ENCODE results near the gene JMJD4.

JMJD4 gene, protein sequence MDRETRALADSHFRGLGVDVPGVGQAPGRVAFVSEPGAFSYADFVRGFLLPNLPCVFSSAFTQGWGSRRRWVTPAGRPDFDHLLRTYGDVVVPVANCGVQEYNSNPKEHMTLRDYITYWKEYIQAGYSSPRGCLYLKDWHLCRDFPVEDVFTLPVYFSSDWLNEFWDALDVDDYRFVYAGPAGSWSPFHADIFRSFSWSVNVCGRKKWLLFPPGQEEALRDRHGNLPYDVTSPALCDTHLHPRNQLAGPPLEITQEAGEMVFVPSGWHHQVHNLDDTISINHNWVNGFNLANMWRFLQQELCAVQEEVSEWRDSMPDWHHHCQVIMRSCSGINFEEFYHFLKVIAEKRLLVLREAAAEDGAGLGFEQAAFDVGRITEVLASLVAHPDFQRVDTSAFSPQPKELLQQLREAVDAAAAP

DNA sequence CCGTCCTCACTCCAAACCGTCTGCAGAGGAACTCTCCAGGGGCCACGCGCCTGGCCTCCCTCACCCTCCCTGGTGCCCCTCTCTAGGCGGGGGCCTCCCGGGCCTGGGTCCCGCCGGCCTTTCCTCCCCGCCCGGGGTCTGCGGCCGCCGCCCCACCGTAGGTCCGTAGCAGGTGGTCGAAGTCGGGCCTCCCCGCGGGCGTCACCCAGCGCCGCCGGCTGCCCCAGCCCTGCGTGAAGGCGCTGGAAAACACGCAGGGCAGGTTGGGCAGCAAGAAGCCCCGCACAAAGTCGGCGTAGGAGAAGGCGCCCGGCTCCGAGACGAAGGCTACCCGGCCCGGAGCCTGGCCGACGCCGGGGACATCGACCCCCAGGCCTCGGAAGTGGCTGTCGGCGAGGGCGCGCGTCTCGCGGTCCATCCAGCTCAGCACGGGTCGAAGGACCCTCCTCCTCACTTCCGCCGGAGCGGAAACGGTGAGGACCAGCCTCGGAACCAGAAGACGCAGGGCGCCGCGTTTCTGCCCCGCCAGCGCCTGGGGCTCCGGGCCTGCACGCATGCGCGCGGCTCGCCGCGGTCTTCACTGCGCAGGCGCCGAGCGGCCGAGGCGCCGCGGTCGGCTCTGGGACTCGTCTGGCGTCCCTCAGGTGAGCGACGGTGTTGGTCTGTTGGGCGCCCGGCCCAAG is at the start of gene JMJD4, which contains the start of gene SNAP47:
TSS of gene JMJD4 (minus strand) at position 447 of the 683 bp plus-strand sequence. CDS start at position 418, 29 bp downstream.
TSS of gene SNAP47 (plus strand) at position 580 of the 683 bp plus-strand sequence. CDS start 12,302 bp downstream, outside the sequence.
- H3K36me3 Mint-ChIP-seq = peaks cover 4% of the 10 kb centered on the region
- peak within 1 kb of the TSS; percentile 89 for H3K27ac Mint-ChIP-seq
- peak within 1 kb of the TSS; percentile 94 for H3K4me3 Mint-ChIP-seq
- H3K4me1 Mint-ChIP-seq (ENCODE audit: low read depth) = peaks cover 34% of the 10 kb centered on the region
- H3K9me3 Mint-ChIP-seq (ENCODE audit: low read depth) = no peaks in the 10 kb centered on the region
- H3K27me3 Mint-ChIP-seq = no peaks in the 10 kb centered on the region

DNA sequence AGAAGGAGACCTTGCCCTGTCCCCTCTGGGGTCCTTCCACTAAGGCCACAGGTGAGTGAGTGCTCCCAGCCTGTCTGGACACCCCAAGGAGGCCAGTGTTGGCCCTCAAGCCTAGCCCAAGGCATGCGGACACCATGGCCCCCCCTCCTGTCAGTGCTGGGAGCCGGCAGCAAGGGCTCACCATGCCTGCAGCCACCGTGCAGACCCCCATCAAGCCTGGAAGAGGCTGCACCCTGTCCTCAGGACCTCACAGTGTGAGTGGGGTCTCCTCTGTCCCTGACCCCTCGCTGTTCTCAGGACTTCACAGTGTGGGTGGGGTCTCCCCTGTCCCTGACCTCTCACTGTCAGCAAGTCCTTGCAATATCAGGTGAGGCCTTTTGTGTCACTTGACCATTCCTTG is 47.1 kb upstream of the JMJD4 start:
- Mint-ChIP-seq H3K27ac (no peak overlapping the region), H3K9me3 (ENCODE audit: low read depth) (no peaks in the 10 kb centered on the region), H3K4me1 (ENCODE audit: low read depth) (peaks cover 5% of the 10 kb centered on the region), H3K36me3 (peaks cover 2% of the 10 kb centered on the region), H3K4me3 (no peak overlapping the region), H3K27me3 (no peaks in the 10 kb centered on the region)

DNA sequence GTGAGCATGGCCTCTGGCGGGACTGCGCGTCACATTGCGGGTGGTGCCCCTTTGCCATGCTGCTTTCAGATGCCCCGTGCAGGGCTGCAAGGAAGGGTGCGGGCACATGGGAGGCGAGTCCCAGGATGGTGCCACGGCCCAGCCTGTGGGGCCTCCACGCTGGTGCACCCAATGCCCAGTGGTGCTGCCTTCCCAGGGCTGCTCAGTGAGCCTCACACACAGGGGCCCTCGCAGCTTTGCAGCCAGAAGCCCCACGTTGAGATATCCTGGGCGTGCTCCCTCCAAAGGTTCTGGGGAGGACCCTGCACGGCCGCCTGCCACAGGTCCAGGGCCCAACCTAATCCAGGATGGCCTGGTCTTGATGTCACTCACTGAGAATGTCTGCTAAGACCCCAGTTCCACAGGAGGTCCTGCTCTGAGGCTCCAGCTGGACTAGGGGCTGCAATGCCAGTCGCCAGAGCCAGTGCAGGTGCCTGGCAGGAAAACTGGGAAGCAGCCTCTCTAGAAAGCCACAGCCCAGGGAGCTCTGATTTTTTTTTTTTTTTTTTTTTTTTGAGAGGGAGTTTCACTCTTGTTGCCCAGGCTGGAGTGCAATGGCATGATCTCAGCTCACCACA is 46.3 kb upstream of the JMJD4 start:
- Mint-ChIP-seq H3K9me3 (ENCODE audit: low read depth) (no peaks in the 10 kb centered on the region), H3K4me3 (no peak overlapping the region), H3K36me3 (peaks cover 2% of the 10 kb centered on the region), H3K27me3 (no peaks in the 10 kb centered on the region), H3K27ac (no peak overlapping the region), H3K4me1 (ENCODE audit: low read depth) (peaks cover 2% of the 10 kb centered on the region)

DNA sequence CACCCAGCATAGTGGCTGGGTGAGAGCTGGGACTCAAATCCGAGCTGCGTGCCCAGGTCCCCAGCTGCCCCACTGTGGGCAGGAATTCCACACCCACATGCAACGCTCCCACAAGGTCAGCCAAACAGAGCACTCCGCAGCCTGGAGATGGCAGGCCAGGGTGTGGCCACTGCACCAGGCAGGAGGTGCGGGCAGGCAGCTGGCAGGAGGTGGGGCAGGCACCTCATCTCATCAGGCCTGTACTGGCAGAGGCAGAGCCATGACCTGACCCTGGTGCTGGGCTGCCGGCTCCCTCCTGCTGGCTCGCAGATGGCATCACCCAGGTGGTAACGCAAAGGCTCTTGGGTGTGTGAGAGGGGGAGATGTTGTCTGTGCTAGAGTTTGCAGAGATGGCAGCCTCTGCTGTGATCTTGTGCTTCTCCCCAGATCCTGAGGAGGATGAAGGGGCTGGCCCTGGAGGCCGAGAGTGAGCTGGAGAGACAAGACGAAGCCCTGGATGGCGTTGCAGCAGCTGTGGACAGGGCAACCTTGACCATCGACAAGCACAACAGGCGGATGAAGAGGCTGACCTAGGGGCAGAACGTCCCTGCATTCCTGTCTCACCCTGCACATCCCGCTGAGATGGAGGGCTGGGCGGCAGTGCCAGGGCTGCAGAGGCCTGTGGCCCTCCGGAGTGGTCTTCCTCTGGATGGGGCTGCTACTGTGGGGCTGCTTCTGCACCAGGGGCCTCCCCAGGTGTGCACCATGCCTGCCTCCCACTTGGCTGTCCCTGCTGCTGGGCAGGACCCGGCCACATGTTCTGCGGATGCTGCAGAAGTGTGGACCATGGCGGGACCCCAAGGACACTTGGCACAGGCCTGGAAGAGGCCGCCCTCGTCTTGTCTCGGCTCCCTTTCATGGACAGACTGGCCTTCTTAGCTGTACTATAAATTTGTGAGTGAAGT is 45.3 kb upstream of the JMJD4 start:
- H3K4me1 Mint-ChIP-seq (ENCODE audit: low read depth) = peaks cover under 1% of the 10 kb centered on the region
- no peaks in the 10 kb centered on the region for H3K9me3 Mint-ChIP-seq (ENCODE audit: low read depth)
- H3K27ac Mint-ChIP-seq = no peak overlapping the region
- peaks cover 2% of the 10 kb centered on the region for H3K36me3 Mint-ChIP-seq
- no peaks in the 10 kb centered on the region for H3K27me3 Mint-ChIP-seq
- H3K4me3 Mint-ChIP-seq = no peak overlapping the region

DNA sequence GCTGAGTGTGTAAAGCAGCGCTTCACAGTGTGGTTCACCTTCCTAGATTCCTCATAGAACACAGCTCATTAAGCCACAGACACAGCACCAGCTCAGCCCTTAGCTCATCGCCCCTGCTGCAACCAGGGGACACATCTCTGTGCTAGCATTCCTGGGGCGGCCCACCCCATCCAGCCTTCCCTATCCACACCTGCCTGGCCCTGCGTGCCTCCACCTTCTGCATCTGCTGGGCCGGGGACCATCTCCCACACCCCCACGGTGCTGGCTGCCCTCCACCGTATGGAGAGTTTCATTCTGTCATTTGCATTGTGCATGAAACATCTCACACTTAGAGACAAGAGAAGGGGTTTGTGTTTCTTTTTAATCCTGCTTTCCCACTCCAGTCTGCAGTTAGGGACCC is 44.6 kb upstream of the JMJD4 start:
- Mint-ChIP-seq H3K4me1 (ENCODE audit: low read depth) (peaks cover 4% of the 10 kb centered on the region), H3K36me3 (peaks cover 2% of the 10 kb centered on the region), H3K27ac (no peak overlapping the region), H3K27me3 (no peaks in the 10 kb centered on the region), H3K4me3 (no peak overlapping the region), H3K9me3 (ENCODE audit: low read depth) (no peaks in the 10 kb centered on the region)

DNA sequence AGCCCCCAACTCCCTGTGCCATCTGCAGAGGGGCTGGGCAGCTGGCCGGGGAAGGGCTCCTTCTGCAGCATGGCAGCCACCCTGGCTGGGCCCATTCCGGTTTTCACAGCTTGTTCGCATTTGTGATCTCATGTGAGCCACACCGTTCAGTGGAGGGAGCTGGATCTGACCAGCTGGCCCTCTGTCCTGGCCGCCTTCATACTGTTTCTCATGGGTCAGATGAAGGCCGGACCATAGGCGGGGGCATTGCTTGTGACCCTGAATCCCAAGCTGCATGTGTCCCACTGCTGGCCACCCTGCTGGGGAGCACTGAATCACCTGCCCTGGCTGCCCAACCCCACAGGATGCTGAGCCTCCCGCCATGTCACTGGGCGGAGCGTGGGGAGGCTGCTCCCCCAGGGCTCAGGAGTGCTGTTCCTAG is 43.9 kb upstream of the JMJD4 start:
- Mint-ChIP-seq H3K9me3 (ENCODE audit: low read depth) (no peaks in the 10 kb centered on the region), H3K4me3 (no peak overlapping the region), H3K36me3 (peaks cover 2% of the 10 kb centered on the region), H3K27ac (no peak overlapping the region), H3K27me3 (no peaks in the 10 kb centered on the region), H3K4me1 (ENCODE audit: low read depth) (peaks cover 11% of the 10 kb centered on the region)

DNA sequence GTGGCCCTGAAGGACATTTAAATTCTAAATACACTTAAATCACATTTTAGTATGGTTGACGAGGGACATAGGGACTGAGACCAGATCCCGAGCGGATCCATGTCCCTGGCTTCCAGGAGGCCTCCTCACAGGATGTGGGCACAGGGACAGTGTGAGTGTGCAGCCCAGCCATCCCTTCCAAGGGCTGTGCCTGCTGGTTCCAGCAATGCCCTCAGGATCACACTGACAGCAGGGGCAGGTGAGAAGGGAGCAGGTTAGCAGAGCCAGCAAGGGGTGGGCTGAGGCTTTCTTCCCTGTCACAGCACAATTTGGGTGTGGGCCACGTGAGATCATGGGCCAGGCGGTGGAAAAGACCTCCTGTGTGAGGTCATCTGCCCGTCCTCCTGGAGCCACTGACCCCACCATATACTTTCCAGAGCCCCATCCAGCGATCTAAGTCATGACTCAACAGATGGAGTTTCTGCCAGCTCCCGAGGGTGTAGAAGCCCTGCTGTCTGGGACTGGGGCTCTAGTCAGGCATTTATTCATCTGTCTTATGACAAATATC is 43.4 kb upstream of the JMJD4 start:
- no peaks in the 10 kb centered on the region for H3K27me3 Mint-ChIP-seq
- H3K27ac Mint-ChIP-seq = no peak overlapping the region

DNA sequence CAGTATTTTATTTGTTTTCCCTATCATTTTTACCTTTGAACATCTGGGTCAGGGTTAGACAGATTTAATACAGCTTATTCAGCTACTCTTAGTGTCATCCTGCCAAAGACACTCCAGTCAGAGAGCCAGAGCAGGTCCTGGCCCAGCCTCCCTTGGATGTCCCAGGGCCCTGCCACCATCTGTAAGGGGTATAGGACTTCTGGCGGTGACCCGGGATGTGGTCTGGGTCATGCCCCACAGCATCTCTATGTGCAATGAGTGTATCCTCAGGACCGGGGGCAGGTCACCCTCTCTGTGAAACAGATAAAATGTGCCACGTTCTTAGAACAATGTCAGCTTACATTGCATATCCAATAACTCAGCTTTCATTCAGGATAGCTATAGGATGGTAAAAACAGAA is 42.5 kb upstream of the JMJD4 start:
- H3K27ac Mint-ChIP-seq = no peak overlapping the region
- no peaks in the 10 kb centered on the region for H3K27me3 Mint-ChIP-seq
- peaks cover 2% of the 10 kb centered on the region for H3K36me3 Mint-ChIP-seq
- H3K9me3 Mint-ChIP-seq (ENCODE audit: low read depth) = no peaks in the 10 kb centered on the region
- H3K4me3 Mint-ChIP-seq = no peak overlapping the region
- peaks cover 23% of the 10 kb centered on the region for H3K4me1 Mint-ChIP-seq (ENCODE audit: low read depth)

More for the DNA sequence above, 43.4 kb upstream of the JMJD4 start:
- H3K4me1 Mint-ChIP-seq (ENCODE audit: low read depth) = peaks cover 16% of the 10 kb centered on the region
- no peak overlapping the region for H3K4me3 Mint-ChIP-seq
- H3K36me3 Mint-ChIP-seq = peaks cover 2% of the 10 kb centered on the region
- no peaks in the 10 kb centered on the region for H3K9me3 Mint-ChIP-seq (ENCODE audit: low read depth)

DNA sequence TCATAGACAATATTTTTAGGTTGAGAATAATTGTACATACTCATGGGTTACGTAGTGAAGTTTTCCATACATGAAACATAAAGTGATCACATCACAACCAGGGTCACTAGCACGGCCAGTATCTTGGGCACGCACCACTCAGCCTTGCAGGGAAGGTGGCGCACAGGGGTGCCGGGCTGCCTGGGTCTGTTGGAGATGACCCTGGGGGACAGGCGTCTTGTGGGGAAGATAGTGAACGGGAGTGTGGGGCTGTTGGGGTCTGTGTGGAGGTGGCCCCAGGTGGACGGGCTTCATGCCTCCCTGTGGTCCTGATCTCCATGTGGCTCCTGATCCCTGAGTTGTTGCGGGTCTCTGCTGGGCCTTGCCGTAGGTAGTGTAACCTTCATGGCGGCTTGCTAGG is 42.1 kb upstream of the JMJD4 start:
- Mint-ChIP-seq H3K27ac (no peak overlapping the region), H3K4me1 (ENCODE audit: low read depth) (peaks cover 28% of the 10 kb centered on the region), H3K36me3 (peaks cover 5% of the 10 kb centered on the region), H3K9me3 (ENCODE audit: low read depth) (no peaks in the 10 kb centered on the region), H3K4me3 (no peak overlapping the region), H3K27me3 (no peaks in the 10 kb centered on the region)

DNA sequence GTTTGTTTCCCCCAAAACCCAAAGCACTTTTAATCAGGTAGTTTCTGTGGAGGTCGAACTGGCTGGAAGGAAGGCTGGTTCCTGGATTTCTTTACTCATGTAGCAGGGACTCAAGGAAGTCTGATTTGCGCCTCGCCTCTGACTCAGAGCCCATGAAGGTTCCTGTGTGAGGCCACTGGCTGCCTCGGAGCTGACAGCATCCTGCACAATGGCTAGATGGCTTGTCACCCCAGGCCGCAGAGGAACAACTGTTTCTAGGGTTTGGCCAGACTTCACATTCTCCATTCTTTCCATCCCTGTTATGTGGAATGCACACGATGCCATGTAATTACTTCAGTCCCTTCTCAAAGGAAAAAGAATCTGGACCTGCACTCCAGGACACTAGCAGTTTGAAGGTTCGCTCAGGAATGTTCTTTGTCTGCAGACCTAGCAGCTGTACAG is 41.2 kb upstream of the JMJD4 start:
- no peaks in the 10 kb centered on the region for H3K27me3 Mint-ChIP-seq
- H3K27ac Mint-ChIP-seq = no peak overlapping the region

DNA sequence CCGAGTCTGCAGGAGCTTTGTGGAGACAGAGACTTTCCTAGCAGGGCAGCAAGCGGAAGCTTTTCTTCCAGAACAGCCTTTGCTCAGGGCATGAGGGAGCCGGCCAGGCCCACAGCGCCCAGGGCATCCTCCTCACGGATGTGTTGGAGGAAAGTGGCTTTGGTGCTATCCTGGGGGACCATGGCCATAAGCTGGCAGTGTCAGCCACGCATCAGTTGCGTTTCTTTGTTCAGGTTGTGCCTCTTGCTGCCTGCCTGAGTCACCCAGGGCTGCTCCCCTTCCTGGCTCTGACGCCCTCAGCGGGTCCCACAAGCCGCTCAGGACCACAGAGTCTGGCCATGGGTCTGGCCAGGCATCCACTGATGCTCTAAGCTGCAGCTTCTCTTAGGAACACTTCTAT is 40.7 kb upstream of the JMJD4 start:
- H3K27me3 Mint-ChIP-seq = no peaks in the 10 kb centered on the region
- H3K27ac Mint-ChIP-seq = no peak overlapping the region
- H3K9me3 Mint-ChIP-seq (ENCODE audit: low read depth) = no peaks in the 10 kb centered on the region
- no peak overlapping the region for H3K4me3 Mint-ChIP-seq
- peaks cover 3% of the 10 kb centered on the region for H3K36me3 Mint-ChIP-seq
- H3K4me1 Mint-ChIP-seq (ENCODE audit: low read depth) = peaks cover 32% of the 10 kb centered on the region

More for the DNA sequence above, 41.2 kb upstream of the JMJD4 start:
- Mint-ChIP-seq H3K4me3 (no peak overlapping the region), H3K36me3 (peaks cover 3% of the 10 kb centered on the region), H3K4me1 (ENCODE audit: low read depth) (peaks cover 32% of the 10 kb centered on the region), H3K9me3 (ENCODE audit: low read depth) (no peaks in the 10 kb centered on the region)

DNA sequence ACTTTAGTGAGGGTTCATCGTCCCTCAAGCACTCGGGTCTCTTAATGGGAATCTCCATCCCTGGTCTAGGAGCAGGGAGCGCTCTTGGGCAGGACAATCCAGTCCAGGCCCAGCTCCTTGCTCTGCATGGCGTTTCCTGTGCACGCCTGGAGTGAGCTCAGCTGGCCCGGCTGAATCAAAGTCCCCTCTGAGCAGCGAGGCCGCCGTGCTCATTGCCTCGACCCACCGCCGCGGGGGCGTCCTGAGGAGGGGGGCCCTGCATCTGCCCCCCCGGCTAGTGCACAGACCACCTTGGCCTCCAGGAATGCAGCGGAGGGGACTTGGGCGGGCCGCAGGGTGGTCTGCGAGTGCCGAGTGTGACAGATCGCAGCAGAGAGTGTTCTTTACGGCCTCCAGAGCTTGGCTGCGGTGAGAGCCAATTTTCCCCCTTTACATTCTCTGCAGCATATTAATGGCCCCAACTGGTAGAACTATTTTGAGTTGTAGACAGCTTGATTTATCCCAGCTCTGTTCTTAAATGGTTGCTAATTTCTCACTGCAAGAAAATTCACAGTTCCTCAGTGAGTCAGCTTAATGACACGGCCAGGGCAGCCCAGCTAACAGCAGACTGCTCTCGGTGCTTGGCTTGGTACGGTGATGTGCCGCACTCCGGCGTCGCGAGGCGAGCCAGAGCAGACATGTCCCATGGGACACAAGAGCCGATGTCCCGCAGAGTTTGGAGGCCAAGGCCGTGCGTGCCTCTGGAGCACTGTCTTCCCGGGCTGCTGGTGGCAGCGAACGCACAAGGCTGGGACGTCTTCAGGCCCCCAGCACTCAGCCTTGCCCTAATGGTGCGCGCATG is 39.9 kb upstream of the JMJD4 start:
- Mint-ChIP-seq H3K9me3 (ENCODE audit: low read depth) (no peaks in the 10 kb centered on the region), H3K36me3 (peaks cover 5% of the 10 kb centered on the region), H3K27ac (no peak overlapping the region), H3K27me3 (no peaks in the 10 kb centered on the region), H3K4me1 (ENCODE audit: low read depth) (peaks cover 34% of the 10 kb centered on the region), H3K4me3 (no peak overlapping the region)

DNA sequence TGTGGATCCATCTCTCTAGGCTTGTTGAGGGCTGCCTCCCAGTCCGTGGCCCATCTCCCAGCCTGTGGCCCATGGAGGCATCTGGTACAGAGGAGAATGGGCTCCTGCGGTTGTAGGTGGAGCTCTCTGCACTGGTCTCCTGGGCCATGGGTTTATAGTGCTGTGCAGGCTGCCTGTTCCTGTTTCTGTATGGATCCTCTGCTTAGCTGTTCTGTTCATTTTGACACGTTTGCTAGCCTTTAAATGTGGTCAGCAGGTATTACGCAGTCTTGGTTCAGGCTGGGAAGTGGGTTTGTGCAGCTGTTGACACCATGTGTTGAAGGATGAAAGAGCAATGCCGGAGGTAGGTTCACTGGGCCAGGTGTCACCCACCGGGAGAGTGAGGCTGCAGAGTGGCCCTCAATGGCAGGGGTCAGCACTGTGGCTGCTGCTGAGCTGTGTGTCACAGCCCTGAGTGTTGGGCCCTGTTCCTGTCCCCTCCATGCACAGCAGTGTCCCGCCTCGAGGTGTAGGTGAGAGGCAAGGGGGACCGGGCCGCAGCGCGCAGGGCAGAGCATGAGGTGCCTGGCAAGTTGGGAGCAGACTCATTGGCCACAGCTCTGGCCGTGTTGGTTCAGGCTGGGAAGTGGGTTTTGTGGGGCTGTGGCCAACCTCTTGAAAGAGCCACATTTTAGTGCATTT is 39.1 kb upstream of the JMJD4 start:
- H3K4me1 Mint-ChIP-seq (ENCODE audit: low read depth) = peaks cover 34% of the 10 kb centered on the region
- H3K27ac Mint-ChIP-seq = peak overlapping the region; percentile 41
- no peaks in the 10 kb centered on the region for H3K9me3 Mint-ChIP-seq (ENCODE audit: low read depth)
- H3K4me3 Mint-ChIP-seq = peak overlapping the region; percentile 48
- H3K36me3 Mint-ChIP-seq = peaks cover 5% of the 10 kb centered on the region
- H3K27me3 Mint-ChIP-seq = no peaks in the 10 kb centered on the region
